H1 (cell line): ENCODE results near the gene MIPOL1. TPM values are rescaled to one million over a fixed set of nuclear protein-coding genes. Genes with fewer than 3 reads are reported as not detected.

Experiments
- CTCF ChIA-PET: fragments of 300-600 bp; sonication (Branson Sonifier 250); formaldehyde crosslinking; loops from one replicate; lab custom pipeline; 2021; ENCODE audit not compliant: partially characterized antibody; lab: Charles Lee
- POLR2A ChIA-PET: fragments of 300-600 bp; sonication (Branson Sonifier 250); formaldehyde crosslinking; loops from one replicate; lab custom pipeline; 2021; ENCODE audit warnings: inconsistent platforms; ENCODE audit not compliant: partially characterized antibody; lab: Charles Lee
- DNase-seq, 2 experiments: peaks; one replicate each; pipeline versions ENCODE4 v3.0.0 to v3.0.0-alpha.2; 2010 to 2022; ENCODE audit warnings: low spot score in 2 of 2, low read depth in 1 of 2, mixed read lengths in 1 of 2
- FAIRE-seq: peaks from 2 replicates; lab custom pipeline; 2011; peaks lifted over from hg19 to GRCh38; lab: Jason Lieb, UNC
- H2AFZ ChIP-seq: 2 replicates; pipeline ENCODE4 v1.8.1; 2012; ENCODE audit warnings: low read length, inconsistent platforms
- H2AK5ac ChIP-seq: 2 replicates; pipeline ENCODE4 v1.6.1; 2013; ENCODE audit warnings: low read depth, low read length
- H2BK120ac ChIP-seq: replicated peaks from 2 replicates; pipeline ENCODE3; 2013; ENCODE audit warnings: low read depth, low read length, inconsistent platforms
- H2BK12ac ChIP-seq: 2 replicates; pipeline ENCODE4 v1.6.1; 2013; ENCODE audit warnings: low read depth, low read length
- H2BK15ac ChIP-seq: 2 replicates; pipeline ENCODE4 v1.6.1; 2013; ENCODE audit warnings: low read length
- H2BK20ac ChIP-seq: 2 replicates; pipeline ENCODE4 v1.6.1; 2013; ENCODE audit warnings: low read length
- H2BK5ac ChIP-seq: 2 replicates; pipeline ENCODE4 v1.6.1; 2013; ENCODE audit warnings: low read depth, low read length
- H3K14ac ChIP-seq: 2 replicates; pipeline ENCODE4 v1.6.1; 2013; ENCODE audit warnings: inconsistent platforms; ENCODE audit not compliant: insufficient read length
- H3K18ac ChIP-seq: 2 replicates; pipeline ENCODE4 v1.6.1; 2013; ENCODE audit warnings: low read length; ENCODE audit errors: extremely low read depth
- H3K23ac ChIP-seq: 2 replicates; pipeline ENCODE4 v1.6.1; 2013; ENCODE audit warnings: inconsistent platforms; ENCODE audit not compliant: insufficient read length
- H3K23me2 ChIP-seq: 2 replicates; pipeline ENCODE4 v1.6.1; 2013; ENCODE audit warnings: low read depth, low read length
- H3K27ac ChIP-seq: 2 replicates; pipeline ENCODE4 v1.6.1; 2011; ENCODE audit warnings: low read depth, low read length, inconsistent platforms
- H3K27me3 ChIP-seq, 4 experiments: replicated peaks in 1 of 4; 1 replicate in 1 of 4; 2 replicates in 3 of 4; pipeline versions ENCODE4 v1.6.1 to v1.8.1; 2011 to 2013; ENCODE audit warnings: low read length in 3 of 4, mild to moderate bottlenecking in 3 of 4, inconsistent platforms in 2 of 4, mixed read lengths in 2 of 4, moderate library complexity in 1 of 4; ENCODE audit not compliant: control insufficient read depth in 3 of 4, insufficient read depth in 3 of 4; ENCODE audit errors: extremely low read depth in 1 of 4
- H3K36me3 ChIP-seq, 4 experiments: 2 replicates each; pipeline versions ENCODE4 v1.6.1 to v1.8.1; 2011 to 2013; ENCODE audit warnings: mild to moderate bottlenecking in 4 of 4, low read length in 3 of 4, moderate library complexity in 2 of 4, control low read depth in 1 of 4, inconsistent platforms in 1 of 4; ENCODE audit not compliant: insufficient read depth in 4 of 4, control insufficient read depth in 2 of 4
- H3K4ac ChIP-seq: replicated peaks from 2 replicates; pipeline ENCODE3; 2013; ENCODE audit warnings: low read length, low read depth, mixed read lengths, inconsistent platforms; ENCODE audit not compliant: insufficient read length
- H3K4me1 ChIP-seq, 4 experiments: replicated peaks in 1 of 4; 1 replicate in 1 of 4; 2 replicates in 3 of 4; pipeline versions ENCODE4 v1.6.1 to v1.8.1; 2011 to 2013; ENCODE audit warnings: low read length in 3 of 4, inconsistent platforms in 2 of 4, mixed read lengths in 1 of 4; ENCODE audit not compliant: insufficient read depth in 4 of 4, control insufficient read depth in 3 of 4
- H3K4me2 ChIP-seq, 2 experiments: 2 replicates each; pipeline versions ENCODE4 v1.6.1 to v1.8.1; 2011 to 2013; ENCODE audit warnings: low read depth in 2 of 2, low read length in 2 of 2, control low read depth in 1 of 2, inconsistent platforms in 1 of 2, mild to moderate bottlenecking in 1 of 2; ENCODE audit not compliant: insufficient read depth in 1 of 2
- H3K4me3 ChIP-seq, 4 experiments: fragments of 200-600, 300-600 bp in 1 of 4; sonication (generic), shearing (Covaris generic), sonication (Bioruptor Twin) in 1 of 4; 2 replicates each; pipeline versions ENCODE4 v1.5.1 to v1.8.1; 2011 to 2016; ENCODE audit warnings: low read length in 4 of 4, low read depth in 3 of 4, control low read depth in 2 of 4, inconsistent platforms in 2 of 4, mild to moderate bottlenecking in 2 of 4, mixed read lengths in 1 of 4, moderate library complexity in 1 of 4; ENCODE audit not compliant: insufficient read depth in 2 of 4; ENCODE audit errors: extremely low read depth in 1 of 4
- H3K56ac ChIP-seq: replicated peaks from 2 replicates; pipeline ENCODE3; 2013; ENCODE audit warnings: low read depth, mild to moderate bottlenecking, mixed read lengths, low read length, inconsistent platforms; ENCODE audit not compliant: insufficient read length
- H3K79me1 ChIP-seq: 2 replicates; pipeline ENCODE4 v1.6.1; 2013; ENCODE audit warnings: low read depth, low read length, control low read depth
- H3K79me2 ChIP-seq, 2 experiments: 2 replicates each; pipeline versions ENCODE4 v1.6.1 to v1.8.1; 2012 to 2013; ENCODE audit warnings: low read length in 2 of 2, mild to moderate bottlenecking in 2 of 2, inconsistent platforms in 1 of 2; ENCODE audit not compliant: insufficient read depth in 2 of 2, control insufficient read depth in 1 of 2
- H3K9ac ChIP-seq, 4 experiments: replicated peaks in 1 of 4; 1 replicate in 1 of 4; 2 replicates in 3 of 4; pipeline versions ENCODE4 v1.6.1 to v1.8.1; 2011 to 2013; ENCODE audit warnings: low read depth in 3 of 4, low read length in 3 of 4, control low read depth in 2 of 4, mild to moderate bottlenecking in 2 of 4, moderate library complexity in 2 of 4, inconsistent platforms in 1 of 4; ENCODE audit errors: extremely low read depth in 1 of 4
- H3K9me3 ChIP-seq, 2 experiments: 2 replicates each; pipeline versions ENCODE4 v1.6.1 to v1.8.1; 2012 to 2013; ENCODE audit warnings: mild to moderate bottlenecking in 2 of 2, moderate library complexity in 2 of 2, control low read depth in 1 of 2, inconsistent platforms in 1 of 2, low read depth in 1 of 2, low read length in 1 of 2, mixed read lengths in 1 of 2; ENCODE audit not compliant: insufficient read depth in 2 of 2
- H4K20me1 ChIP-seq, 2 experiments: replicated peaks in 1 of 2; 2 replicates each; pipeline versions ENCODE3 to v1.8.1; 2011 to 2013; ENCODE audit warnings: inconsistent platforms in 2 of 2, low read length in 2 of 2, mild to moderate bottlenecking in 1 of 2; ENCODE audit not compliant: insufficient read depth in 2 of 2, control insufficient read depth in 1 of 2
- H4K5ac ChIP-seq: 2 replicates; pipeline ENCODE4 v1.6.1; 2013; ENCODE audit warnings: low read length, low read depth, mixed read lengths, inconsistent platforms; ENCODE audit not compliant: insufficient read length
- H4K8ac ChIP-seq: 2 replicates; pipeline ENCODE4 v1.8.0; 2013; ENCODE audit warnings: mild to moderate bottlenecking, moderate library complexity, low read length, inconsistent platforms; ENCODE audit not compliant: insufficient read depth; ENCODE audit errors: extremely low read depth
- H4K91ac ChIP-seq: replicated peaks from 2 replicates; pipeline ENCODE3; 2013; ENCODE audit warnings: low read length, mixed read lengths, inconsistent platforms; ENCODE audit not compliant: insufficient read length
- CEBPB ChIP-seq: IDR thresholded peaks from 2 replicates; pipeline ENCODE4 v1.6.1; 2012; ENCODE audit warnings: low read depth, low read length
- EP300 ChIP-seq, 2 experiments: IDR thresholded peaks; 1 replicate in 1 of 2; 2 replicates in 1 of 2; pipeline ENCODE4 v1.6.1; 2011 to 2012; ENCODE audit warnings: low read depth in 2 of 2, low read length in 2 of 2, mild to moderate bottlenecking in 2 of 2, borderline replicate concordance in 1 of 2, inconsistent platforms in 1 of 2, moderate library complexity in 1 of 2
- FOSL1 ChIP-seq: IDR thresholded peaks from 2 replicates; pipeline ENCODE4 v1.6.1; 2011; ENCODE audit warnings: mild to moderate bottlenecking, low read depth, low read length, moderate library complexity; ENCODE audit not compliant: insufficient read depth
- JUN ChIP-seq: IDR thresholded peaks from 2 replicates; pipeline ENCODE4 v1.6.1; 2011; ENCODE audit warnings: low read depth, mild to moderate bottlenecking, improper control_type of control experiment, low read length
- POU5F1 ChIP-seq: IDR thresholded peaks from 2 replicates; pipeline ENCODE4 v1.6.1; 2011; ENCODE audit warnings: low read depth, mild to moderate bottlenecking, low read length, moderate library complexity
- SIRT6 ChIP-seq: IDR thresholded peaks from one replicate; pipeline ENCODE4 v1.7.1; 2012; ENCODE audit warnings: low read length, inconsistent platforms
- SIX5 ChIP-seq: IDR thresholded peaks from 2 replicates; pipeline ENCODE4 v1.6.1; 2011; ENCODE audit warnings: mild to moderate bottlenecking, low read depth, low read length
- SP2 ChIP-seq: IDR thresholded peaks from 2 replicates; pipeline ENCODE4 v1.6.1; 2012; ENCODE audit warnings: mild to moderate bottlenecking, low read length, inconsistent platforms
- TBP ChIP-seq: IDR thresholded peaks from 2 replicates; pipeline ENCODE4 v1.6.1; 2011; ENCODE audit warnings: low read depth, low read length, improper control_type of control experiment
- WGBS, 2 experiments: shearing (Covaris generic) in 1 of 2; methylation state at CpG; one replicate each; pipeline versions ENCODE4 v1.1.6 to v1.1.7; 2013 to 2015; ENCODE audit warnings: low lambda C conversion rate in 2 of 2, mixed read lengths in 2 of 2, inconsistent platforms in 1 of 2, low coverage in 1 of 2, missing lambda C conversion rate in 1 of 2; ENCODE audit not compliant: insufficient replicate concordance in 2 of 2, insufficient coverage in 1 of 2, insufficient read length in 1 of 2; ENCODE audit errors: extremely low coverage in 1 of 2, missing lambda C conversion rate in 1 of 2; 5-methylcytosine and 5-hydroxymethylcytosine counted together
- polyA plus RNA-seq, 7 experiments: library from polyadenylated mRNA; depleted of rRNA in 3 of 7; stranded (reverse) in 5 of 7; unstranded in 2 of 7; fragments of >200 nt in 5 of 7; fragments of 200-250 nt in 2 of 7; gene quantifications; 1 replicate in 5 of 7; 2 replicates in 1 of 7; 4 replicates in 1 of 7; pipeline versions ENCODE4 v1.2.1 to v1.2.3, GENCODE V29; 2011 to 2013; ENCODE audit warnings: missing spikeins in 2 of 7, mixed read lengths in 2 of 7
- total RNA-seq: library from RNA; stranded (reverse); fragmentation: NEBNext Ultra II Directional; extraction: Animal tissue kit (Norgen Biotek cat#: 25700); gene quantifications from 2 replicates; pipeline ENCODE4 v1.2.1, GENCODE V29; 2021
- TF ChIP-seq, protein P1 (sequence below), 3 experiments: IDR thresholded peaks; 1 replicate in 2 of 3; 2 replicates in 1 of 3; pipeline versions ENCODE4 v1.5.1 to v1.6.1; 2011; ENCODE audit warnings: low read length in 3 of 3, mild to moderate bottlenecking in 3 of 3, inconsistent platforms in 2 of 3, low read depth in 1 of 3, moderate library complexity in 1 of 3; ENCODE audit not compliant: insufficient read depth in 1 of 3; ENCODE audit errors: control extremely low read depth in 1 of 3

The MIPOL1 gene
- total and polyA plus RNA-seq, 2 of the 8 experiments (the other 6 are each of a cell fraction or from before 2014, with no cell fraction given), result 2.8 to 23.9 TPM

DNA sequence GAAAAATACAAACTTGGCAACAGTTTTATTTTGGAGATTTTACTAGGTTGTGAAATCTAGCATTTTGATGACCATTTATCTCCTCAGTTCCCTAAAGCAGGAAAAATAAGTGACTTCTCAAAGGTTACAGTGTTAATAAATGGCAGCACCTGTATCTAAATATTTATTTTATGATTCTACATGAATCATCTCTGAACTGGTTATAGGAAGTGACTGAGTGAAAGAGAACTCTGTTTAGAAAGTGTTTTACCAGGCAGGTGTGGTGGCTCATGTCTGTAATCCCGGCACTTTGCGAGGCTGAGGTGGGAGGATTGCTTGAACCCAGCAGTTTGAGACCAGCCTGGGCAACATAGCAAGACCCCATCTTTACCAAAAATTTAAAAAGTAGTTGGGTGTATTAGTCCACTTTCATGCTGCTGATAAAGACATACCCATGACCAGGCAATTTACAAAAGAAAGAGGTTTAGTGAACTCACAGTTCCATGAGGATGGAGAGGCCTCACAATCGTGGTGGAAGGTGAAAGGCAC is 26.3 kb downstream of the MIPOL1 start:
- H3K4me3 ChIP-seq, result no peak overlapping the region
- no peak overlapping the region for H2AK5ac ChIP-seq
- no peak overlapping the region for H2BK120ac ChIP-seq
- no peak overlapping the region for H4K5ac ChIP-seq
- H3K27ac ChIP-seq, result no peak overlapping the region
- H3K9me3 ChIP-seq, result peaks cover 26 to 27% of the 10 kb centered on the region in 2 experiments
- H3K27me3 ChIP-seq, result no peaks in the 10 kb centered on the region
- no peak overlapping the region for H3K4me2 ChIP-seq
- H3K14ac ChIP-seq, result no peak overlapping the region
- no peak for DNase-seq
- no peak overlapping the region for H4K91ac ChIP-seq
- no peak overlapping the region for H3K4ac ChIP-seq
- no peak overlapping the region for H4K8ac ChIP-seq
- H3K23ac ChIP-seq, result no peak overlapping the region
- H4K20me1 ChIP-seq, result no peaks in the 10 kb centered on the region
- FAIRE-seq, result no peak
- H3K18ac ChIP-seq, result no peak overlapping the region
- H3K4me1 ChIP-seq, result no peaks in the 10 kb centered on the region
- H3K79me1 ChIP-seq, result no peaks in the 10 kb centered on the region
- no peak overlapping the region for H2BK5ac ChIP-seq
- 93% methylated on average over 3 of the region's 3 CpGs; no CpG with 5 or more reads in 1 of the 2 experiments for WGBS, 2 experiments
- H3K56ac ChIP-seq, result no peak overlapping the region
- H3K79me2 ChIP-seq, result no peaks in the 10 kb centered on the region
- no peak for TF ChIP-seq POU5F1
- no peak for TF ChIP-seq JUN
- TF ChIP-seq SP2, result no peak
- TF ChIP-seq EP300 (IDR thresholded peaks at IDR 0.05; ENCODE audit: borderline replicate concordance in 1 of 2, low read depth in 2 of 2, low read length in 2 of 2), result no peak
- TF ChIP-seq, protein P1, sequence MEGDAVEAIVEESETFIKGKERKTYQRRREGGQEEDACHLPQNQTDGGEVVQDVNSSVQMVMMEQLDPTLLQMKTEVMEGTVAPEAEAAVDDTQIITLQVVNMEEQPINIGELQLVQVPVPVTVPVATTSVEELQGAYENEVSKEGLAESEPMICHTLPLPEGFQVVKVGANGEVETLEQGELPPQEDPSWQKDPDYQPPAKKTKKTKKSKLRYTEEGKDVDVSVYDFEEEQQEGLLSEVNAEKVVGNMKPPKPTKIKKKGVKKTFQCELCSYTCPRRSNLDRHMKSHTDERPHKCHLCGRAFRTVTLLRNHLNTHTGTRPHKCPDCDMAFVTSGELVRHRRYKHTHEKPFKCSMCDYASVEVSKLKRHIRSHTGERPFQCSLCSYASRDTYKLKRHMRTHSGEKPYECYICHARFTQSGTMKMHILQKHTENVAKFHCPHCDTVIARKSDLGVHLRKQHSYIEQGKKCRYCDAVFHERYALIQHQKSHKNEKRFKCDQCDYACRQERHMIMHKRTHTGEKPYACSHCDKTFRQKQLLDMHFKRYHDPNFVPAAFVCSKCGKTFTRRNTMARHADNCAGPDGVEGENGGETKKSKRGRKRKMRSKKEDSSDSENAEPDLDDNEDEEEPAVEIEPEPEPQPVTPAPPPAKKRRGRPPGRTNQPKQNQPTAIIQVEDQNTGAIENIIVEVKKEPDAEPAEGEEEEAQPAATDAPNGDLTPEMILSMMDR (IDR thresholded peaks at IDR 0.05; ENCODE audit: control extremely low read depth in 1 of 3, insufficient read depth in 1 of 3, low read depth in 1 of 3, low read length in 3 of 3), result no peak
- TF ChIP-seq FOSL1, result no peak
- TF ChIP-seq CEBPB, result no peak
- TF ChIP-seq TBP, result no peak
- no peak for TF ChIP-seq SIRT6
- no peak for TF ChIP-seq SIX5
- H3K23me2 ChIP-seq, result no peaks in the 10 kb centered on the region; the same call in 1 of the 2 replicates
- H3K9ac ChIP-seq, result no peak overlapping the region
- H2AFZ ChIP-seq, result no peak overlapping the region
- H2BK12ac ChIP-seq, result no peak overlapping the region
- no peak overlapping the region for H2BK15ac ChIP-seq
- POLR2A ChIA-PET, result no interaction called here
- no peak overlapping the region for H2BK20ac ChIP-seq
- CTCF ChIA-PET, result no interaction called here
- peaks cover 0 to 17% (median 1%) of the 10 kb centered on the region in 4 experiments; a peak in 2 of 8 replicates for H3K36me3 ChIP-seq
